Left lung (tissue), 10 donors: ENCODE data around the gene HECTD4. TPM values are rescaled to one million over a fixed set of nuclear protein-coding genes. Genes with fewer than 3 reads are reported as not detected.

Experiments used
- ATAC-seq: fragments of 200-7000 bp; cut with Tn5 transposase; one replicate; pipeline ENCODE4 v1.9.1; 2020; ENCODE audit warnings: moderate library complexity
- DNase-seq, 4 donors: peaks; one replicate each; pipeline ENCODE4 v3.0.0-alpha.2; 2013 to 2020
- H3K27ac ChIP-seq, 2 donors: fragments of 200-600 bp; sonication (generic) in 1 of 2; one replicate each; pipeline versions ENCODE4 v1.5.0 to v1.8.0; 2020 to 2021
- H3K27me3 ChIP-seq, 2 donors: fragments of 200-600 bp; sonication (generic) in 1 of 2; one replicate each; pipeline versions ENCODE4 v1.5.0 to v1.8.0; 2020 to 2021
- H3K36me3 ChIP-seq, 2 donors: fragments of 200-600 bp; sonication (generic) in 1 of 2; one replicate each; pipeline versions ENCODE4 v1.5.0 to v1.8.0; 2020 to 2021
- H3K4me1 ChIP-seq, 2 donors: fragments of 200-600 bp; one replicate each; pipeline ENCODE4 v1.8.0; 2021
- H3K4me3 ChIP-seq, 2 donors: fragments of 200-600 bp; sonication (generic) in 1 of 2; one replicate each; pipeline versions ENCODE4 v1.5.0 to v1.8.0; 2020 to 2021; ENCODE audit warnings: mild to moderate bottlenecking in 1 of 2
- H3K9me3 ChIP-seq, 2 donors: fragments of 200-600 bp; sonication (generic) in 1 of 2; one replicate each; pipeline versions ENCODE4 v1.5.0 to v1.8.0; 2020 to 2021
- intact Hi-C, 2 donors: fragments of 100-400 bp; cut with DNase I; formaldehyde crosslinking; loops; one replicate each; pipeline versions ENCODE4 v1.11.2 to v1.14.2; 2022
- polyA plus RNA-seq, 6 donors: library from polyadenylated mRNA; unstranded; fragments of 120-200 nt; gene quantifications; one replicate each; pipeline ENCODE4 v1.2.1, GENCODE V29; 2013; ENCODE audit not compliant: insufficient read length in 6 of 6
- total RNA-seq, 2 donors: library from RNA; stranded (reverse); fragmentation: NEBNext Ultra II Directional; extraction: Animal tissue kit (Norgen Biotek cat#: 25700); gene quantifications; one replicate each; pipeline ENCODE4 v1.2.1, GENCODE V29; 2021
- TF ChIP-seq, protein P1 (sequence below), 2 donors: fragments of 200-600 bp; sonication (generic) in 1 of 2; IDR thresholded peaks; one replicate each; pipeline versions ENCODE4 v1.5.0 to v1.8.0; 2021; ENCODE audit warnings: antibody characterized with exemption in 2 of 2
- donor health status: DM: no; HTN: yes; CAD: no.
- donor health status: DM: no; HTN: no; CAD: no.

The HECTD4 gene
- total and polyA plus RNA-seq, 8 donors: 41.3 to 78.6 (median 64.9) TPM

- TF ChIP-seq, protein P1, sequence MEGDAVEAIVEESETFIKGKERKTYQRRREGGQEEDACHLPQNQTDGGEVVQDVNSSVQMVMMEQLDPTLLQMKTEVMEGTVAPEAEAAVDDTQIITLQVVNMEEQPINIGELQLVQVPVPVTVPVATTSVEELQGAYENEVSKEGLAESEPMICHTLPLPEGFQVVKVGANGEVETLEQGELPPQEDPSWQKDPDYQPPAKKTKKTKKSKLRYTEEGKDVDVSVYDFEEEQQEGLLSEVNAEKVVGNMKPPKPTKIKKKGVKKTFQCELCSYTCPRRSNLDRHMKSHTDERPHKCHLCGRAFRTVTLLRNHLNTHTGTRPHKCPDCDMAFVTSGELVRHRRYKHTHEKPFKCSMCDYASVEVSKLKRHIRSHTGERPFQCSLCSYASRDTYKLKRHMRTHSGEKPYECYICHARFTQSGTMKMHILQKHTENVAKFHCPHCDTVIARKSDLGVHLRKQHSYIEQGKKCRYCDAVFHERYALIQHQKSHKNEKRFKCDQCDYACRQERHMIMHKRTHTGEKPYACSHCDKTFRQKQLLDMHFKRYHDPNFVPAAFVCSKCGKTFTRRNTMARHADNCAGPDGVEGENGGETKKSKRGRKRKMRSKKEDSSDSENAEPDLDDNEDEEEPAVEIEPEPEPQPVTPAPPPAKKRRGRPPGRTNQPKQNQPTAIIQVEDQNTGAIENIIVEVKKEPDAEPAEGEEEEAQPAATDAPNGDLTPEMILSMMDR (IDR thresholded peaks at IDR 0.05): no peak
Observed at GRCh38 chr12:112126000-112126438, 256.2 kb downstream of the HECTD4 start.

DNA sequence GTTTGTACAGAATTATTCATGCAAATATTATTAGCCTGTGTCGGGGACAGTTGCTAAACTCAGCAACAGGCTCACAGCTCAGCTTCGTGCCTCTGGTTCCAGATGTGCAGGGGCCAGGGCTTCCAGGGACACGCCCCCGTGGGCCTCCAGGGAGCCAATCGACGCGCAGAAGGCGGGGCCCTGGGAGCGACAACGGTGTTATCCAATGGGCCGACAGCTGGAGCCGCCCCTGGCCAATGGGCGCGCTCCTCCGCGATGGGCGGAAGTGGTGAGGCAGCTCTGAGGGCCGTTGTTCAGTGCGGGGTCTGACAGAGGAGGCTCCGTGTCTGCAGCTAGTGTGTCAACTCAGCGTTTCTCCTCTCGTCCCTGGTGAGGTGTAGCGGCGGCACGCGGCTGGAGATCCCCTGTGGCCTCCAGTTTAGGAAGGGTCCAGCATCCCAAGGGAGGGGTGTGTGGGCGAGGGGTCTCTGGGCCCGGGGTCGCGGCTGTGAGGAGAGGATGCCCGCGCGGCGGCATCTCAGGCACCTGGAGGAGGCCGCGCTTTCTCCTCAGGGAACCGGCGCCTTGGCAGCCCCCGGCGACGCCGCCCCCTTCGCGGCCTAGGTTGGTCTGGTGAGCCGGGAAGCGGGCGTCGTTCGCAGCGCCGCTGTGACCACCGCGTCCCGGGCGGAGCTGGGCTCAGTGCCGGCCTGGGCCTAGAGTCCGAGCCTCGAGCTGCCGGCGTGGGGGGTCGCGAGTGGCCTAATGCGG lies 256.8 kb downstream of the HECTD4 start, which contains the start of gene TRAFD1:
TSS of gene TRAFD1 (plus strand) at position 311 of the 750 bp plus-strand sequence. CDS start 4,963 bp downstream, outside the sequence.
- peaks cover 27 to 63% of the 10 kb centered on the region in 2 donors for H3K4me1 ChIP-seq
- peak; percentile 94 to 98 (median 96) for DNase-seq
- intact Hi-C loops: no loop called here
- TF ChIP-seq, protein P1 (IDR thresholded peaks at IDR 0.05): no peak
- H3K27me3 ChIP-seq: no peaks in the 10 kb centered on the region
- peak within 1 kb of the TSS; percentile 93 to 95 for H3K27ac ChIP-seq
- no peaks in the 10 kb centered on the region for H3K9me3 ChIP-seq
- no peaks in the 10 kb centered on the region for H3K36me3 ChIP-seq
- H3K4me3 ChIP-seq: peak within 1 kb of the TSS; percentile 92 to 97
- ATAC-seq: peak; percentile 98

More at GRCh38 chr12:112126000-112126438, 256.2 kb downstream of the HECTD4 start:
- intact Hi-C loops: no loop called here
- ATAC-seq: no peak
- Histone ChIP-seq H3K4me3 (peak overlapping the region; percentile 92 to 97), H3K27me3 (no peaks in the 10 kb centered on the region), H3K4me1 (peaks cover 32 to 69% of the 10 kb centered on the region in 2 donors), H3K9me3 (no peaks in the 10 kb centered on the region), H3K36me3 (no peaks in the 10 kb centered on the region), H3K27ac (peak overlapping the region; percentile 93 to 95)
- peak in 1 of 4 donors; percentile 81 for DNase-seq

GRCh38 chr12:112124918-112125249 lies 257.3 kb downstream of the HECTD4 start:
- TF ChIP-seq, protein P1 (IDR thresholded peaks at IDR 0.05): no peak
- Histone ChIP-seq H3K4me1 (peaks cover 22 to 57% of the 10 kb centered on the region in 2 donors), H3K27ac (peak overlapping the region in 1 of 2 donors; percentile 93), H3K27me3 (no peaks in the 10 kb centered on the region), H3K9me3 (no peaks in the 10 kb centered on the region), H3K4me3 (peak overlapping the region in 1 of 2 donors; percentile 92), H3K36me3 (no peaks in the 10 kb centered on the region)
- intact Hi-C loops: no loop called here
- no peak for DNase-seq
- no peak for ATAC-seq

DNA sequence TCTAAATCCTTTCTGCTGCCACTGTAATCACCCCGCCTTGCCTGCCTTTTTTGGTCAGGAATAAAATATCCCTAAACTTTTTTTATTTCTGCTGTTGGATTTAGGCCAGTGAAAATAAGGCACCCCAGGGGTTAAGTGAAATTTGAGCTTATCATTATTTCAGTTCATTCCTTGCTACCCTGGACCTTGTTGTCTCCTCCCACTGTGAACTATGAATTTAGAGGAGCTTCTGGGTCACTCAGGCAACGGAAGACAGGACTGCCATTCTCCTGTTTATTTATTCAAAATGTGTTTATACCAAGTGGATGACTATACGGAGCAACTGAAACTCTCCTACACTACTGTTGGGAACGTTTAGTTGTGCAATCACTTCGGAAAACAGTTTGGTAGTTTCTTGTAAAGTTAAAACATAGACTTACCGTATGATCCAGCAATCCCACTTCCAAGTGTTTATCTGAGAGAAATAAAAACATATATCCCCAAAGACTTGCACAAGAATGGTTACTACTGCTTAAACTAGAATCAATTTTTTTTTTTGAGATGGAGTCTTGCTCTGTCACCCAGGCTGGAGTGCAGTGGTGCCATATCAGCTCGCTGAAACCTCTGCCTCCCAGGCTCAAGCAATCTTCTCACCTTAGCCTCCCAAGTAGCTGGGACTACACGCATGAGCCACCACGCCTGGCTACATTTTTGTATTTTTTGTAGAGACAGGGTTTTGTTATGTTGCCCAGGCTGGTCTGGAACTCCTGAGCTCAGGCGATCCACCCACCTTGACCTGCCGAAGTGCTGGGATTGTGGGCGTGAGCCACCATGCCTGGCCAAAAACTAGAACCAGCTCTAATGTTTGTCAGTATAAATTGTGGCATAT lies 259.2 kb downstream of the HECTD4 start:
- peak overlapping the region; percentile 69 to 80 for H3K27ac ChIP-seq
- H3K9me3 ChIP-seq: no peaks in the 10 kb centered on the region
- ATAC-seq (peak; percentile 5), DNase-seq (no peak)
- no peak overlapping the region for H3K4me3 ChIP-seq
- peaks cover 14 to 54% of the 10 kb centered on the region in 2 donors for H3K4me1 ChIP-seq
- intact Hi-C loops: no loop called here
- TF ChIP-seq, protein P1 (IDR thresholded peaks at IDR 0.05): no peak
- H3K27me3 ChIP-seq: no peaks in the 10 kb centered on the region
- H3K36me3 ChIP-seq: no peaks in the 10 kb centered on the region
